Astrocyte (in vitro differentiated cells and primary cell): ENCODE measurements around the gene GCHFR.

ENCODE experiments used
- EZH2 ChIP-seq: IDR thresholded peaks from 2 replicates; pipeline ENCODE4 v1.6.1; 2012; ENCODE audit warnings: mild to moderate bottlenecking, low read length, inconsistent platforms; ENCODE audit not compliant: insufficient read depth
- TF ChIP-seq, protein P1 (sequence below): IDR thresholded peaks from 2 replicates; pipeline ENCODE4 v1.5.1; 2011; ENCODE audit warnings: low read depth, mild to moderate bottlenecking, inconsistent platforms, low read length, moderate library complexity; ENCODE audit not compliant: insufficient read depth

DNA sequence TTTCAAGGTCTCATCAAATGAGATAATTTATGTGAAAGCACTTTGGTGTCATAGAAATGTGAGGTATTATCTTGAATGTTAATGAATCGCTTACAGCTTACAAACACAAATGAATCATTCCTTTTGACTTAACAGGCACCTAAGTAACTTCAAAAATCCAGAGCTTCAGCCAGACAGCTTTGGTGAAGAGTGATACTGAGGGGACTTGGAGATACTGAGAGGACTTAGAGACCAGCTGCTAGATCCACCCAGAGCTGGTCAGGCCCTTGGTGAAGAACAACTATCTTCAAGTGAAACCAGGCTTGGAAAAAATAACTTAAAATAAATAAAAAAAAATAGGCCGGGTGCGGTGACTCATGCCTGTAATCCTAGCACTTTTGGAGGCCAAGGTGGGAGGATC lies 26.9 kb downstream of the GCHFR start:
- TF ChIP-seq, protein P1, sequence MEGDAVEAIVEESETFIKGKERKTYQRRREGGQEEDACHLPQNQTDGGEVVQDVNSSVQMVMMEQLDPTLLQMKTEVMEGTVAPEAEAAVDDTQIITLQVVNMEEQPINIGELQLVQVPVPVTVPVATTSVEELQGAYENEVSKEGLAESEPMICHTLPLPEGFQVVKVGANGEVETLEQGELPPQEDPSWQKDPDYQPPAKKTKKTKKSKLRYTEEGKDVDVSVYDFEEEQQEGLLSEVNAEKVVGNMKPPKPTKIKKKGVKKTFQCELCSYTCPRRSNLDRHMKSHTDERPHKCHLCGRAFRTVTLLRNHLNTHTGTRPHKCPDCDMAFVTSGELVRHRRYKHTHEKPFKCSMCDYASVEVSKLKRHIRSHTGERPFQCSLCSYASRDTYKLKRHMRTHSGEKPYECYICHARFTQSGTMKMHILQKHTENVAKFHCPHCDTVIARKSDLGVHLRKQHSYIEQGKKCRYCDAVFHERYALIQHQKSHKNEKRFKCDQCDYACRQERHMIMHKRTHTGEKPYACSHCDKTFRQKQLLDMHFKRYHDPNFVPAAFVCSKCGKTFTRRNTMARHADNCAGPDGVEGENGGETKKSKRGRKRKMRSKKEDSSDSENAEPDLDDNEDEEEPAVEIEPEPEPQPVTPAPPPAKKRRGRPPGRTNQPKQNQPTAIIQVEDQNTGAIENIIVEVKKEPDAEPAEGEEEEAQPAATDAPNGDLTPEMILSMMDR: no peak
- TF ChIP-seq EZH2: no peak
